Activated naive CD4-positive, alpha-beta T cell treated with anti-CD3 and anti-CD28 coated beads, Interleukin-2, amount 10 ng/mL, durations not matched to agents 7 days and 5 days (primary cell): ENCODE results near the gene TEX22.

ENCODE experiments used
- CTCF ChIA-PET: fragments of 350-600 bp; sonication (Branson Sonifier 250); formaldehyde crosslinking; loops from one replicate; lab custom pipeline; 2021; ENCODE audit warnings: antibody characterized with exemption; lab: Charles Lee
- DNase-seq: peaks from one replicate; pipeline ENCODE4 v3.0.0-alpha.2; 2020
- H3K27ac Mint-ChIP-seq: one replicate; pipeline ENCODE4 v1.8.0; 2021; ENCODE audit warnings: mild to moderate bottlenecking, moderate library complexity, mixed read lengths
- H3K27me3 Mint-ChIP-seq: one replicate; pipeline ENCODE4 v1.8.0; 2021; ENCODE audit warnings: mild to moderate bottlenecking, mixed read lengths
- H3K36me3 Mint-ChIP-seq: one replicate; pipeline ENCODE4 v1.8.0; 2021; ENCODE audit warnings: mixed read lengths
- H3K4me1 Mint-ChIP-seq: one replicate; pipeline ENCODE4 v1.8.0; 2021; ENCODE audit warnings: mixed read lengths
- H3K4me3 Mint-ChIP-seq: one replicate; pipeline ENCODE4 v1.8.0; 2021; ENCODE audit warnings: mild to moderate bottlenecking, moderate library complexity, mixed read lengths
- H3K9me3 Mint-ChIP-seq: one replicate; pipeline ENCODE4 v1.8.0; 2021; ENCODE audit warnings: mixed read lengths

TEX22 gene, protein sequence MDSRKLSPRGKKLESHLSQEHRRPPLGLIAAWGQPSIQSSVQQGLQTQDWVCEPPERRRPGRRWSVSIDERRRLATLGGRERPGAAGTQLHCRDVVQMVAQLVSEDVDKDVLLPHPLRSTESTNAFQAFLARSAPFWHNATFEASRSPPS

DNA sequence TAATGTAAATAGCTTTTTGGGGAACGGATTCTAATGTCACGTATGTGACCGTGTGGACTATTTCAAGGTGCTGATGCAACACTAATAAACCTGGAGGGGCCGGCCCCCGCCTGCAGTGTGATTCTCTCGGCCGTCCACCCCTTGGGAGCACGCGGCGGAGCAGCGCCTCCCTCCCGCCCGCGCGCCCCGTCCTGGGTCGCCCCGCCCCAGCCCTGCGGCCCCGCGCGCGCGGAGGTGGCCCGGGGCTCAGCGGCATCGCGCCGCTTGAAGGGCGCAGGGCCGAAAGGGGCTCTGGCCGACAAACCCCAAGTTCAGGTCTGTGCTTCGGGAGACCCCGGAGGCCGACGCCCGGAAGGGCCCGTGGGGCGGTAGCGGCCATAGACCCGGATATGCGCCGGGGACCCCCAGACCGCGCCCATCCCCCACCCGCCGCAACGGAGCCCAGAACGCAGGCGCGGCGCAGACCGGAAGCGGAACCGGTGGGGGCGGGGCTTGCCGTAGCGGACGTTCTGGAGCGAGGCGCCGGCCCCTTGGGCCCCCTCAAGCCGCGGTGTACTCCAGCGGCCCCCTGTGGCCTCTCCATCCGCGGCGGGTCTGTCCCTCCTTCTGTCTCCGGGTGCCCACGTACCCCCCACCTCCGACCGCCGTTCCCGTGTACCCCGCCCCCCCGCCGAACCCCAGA is at the start of gene TEX22:
Gene TEX22, plus strand, starts transcription at position 495 of the 682 bp plus-strand sequence. CDS start 803 bp downstream, outside the sequence.
- Mint-ChIP-seq H3K27ac (peak within 1 kb of the TSS; percentile 88), H3K4me1 (peaks cover 34% of the 10 kb centered on the region), H3K36me3 (peaks cover 33% of the 10 kb centered on the region), H3K9me3 (peaks cover 8% of the 10 kb centered on the region), H3K4me3 (peak within 1 kb of the TSS; percentile 87), H3K27me3 (no peaks in the 10 kb centered on the region)
- peak; percentile 91 for DNase-seq
- CTCF ChIA-PET, result interaction anchor here (0.7 to 1.0 kb wide), 2 partner anchors 9 to 92 kb away, joined by 3 read pairs; no protein-coding TSS in a partner anchor

DNA sequence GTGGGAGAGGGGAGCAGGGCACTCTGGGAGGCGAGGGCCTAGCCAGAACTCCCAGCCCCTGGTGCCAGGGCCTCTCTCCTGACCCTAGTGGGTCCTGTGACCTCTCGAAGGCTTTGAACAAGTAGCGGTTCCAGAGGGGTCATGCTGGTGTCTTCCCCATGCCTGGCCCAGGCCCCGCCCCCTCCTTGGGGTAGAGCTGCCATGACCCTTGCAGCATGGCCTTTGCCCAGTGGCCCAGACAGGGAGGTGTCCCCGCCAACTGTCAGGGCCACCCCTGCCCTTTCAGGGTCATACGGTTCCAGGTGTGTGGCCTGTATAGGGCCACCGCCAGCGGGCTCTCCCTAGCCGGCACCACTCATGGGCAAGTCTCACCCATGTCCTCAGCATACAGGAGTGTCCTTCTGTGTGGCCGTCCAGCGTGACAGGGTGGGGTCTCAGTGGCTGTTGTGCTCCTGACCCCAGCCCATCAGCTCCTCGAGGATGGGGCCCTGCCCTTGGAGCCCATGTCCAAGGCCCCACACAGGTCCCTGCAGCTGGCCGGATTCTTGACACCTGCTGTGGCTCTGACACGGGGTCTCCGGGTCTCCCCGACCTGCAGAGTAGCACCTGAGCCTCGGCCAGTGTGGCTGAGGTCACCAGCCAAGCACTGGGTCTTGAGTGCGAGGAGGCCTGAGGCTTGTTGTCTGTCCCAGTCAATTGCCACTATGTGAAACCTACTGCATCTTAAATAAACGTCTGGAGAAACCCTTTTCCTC is 49.2 kb upstream of the TEX22 start:
- H3K27me3 Mint-ChIP-seq, result no peaks in the 10 kb centered on the region
- CTCF ChIA-PET, result interaction anchor here (1.0 to 3.2 kb wide), 3 partner anchors 146 to 259 kb away, joined by 3 to 31 read pairs (median 3); no protein-coding TSS in a partner anchor
- H3K4me1 Mint-ChIP-seq, result peaks cover 3% of the 10 kb centered on the region
- DNase-seq, result no peak
- peaks cover 6% of the 10 kb centered on the region for H3K9me3 Mint-ChIP-seq
- H3K27ac Mint-ChIP-seq, result no peak overlapping the region
- H3K4me3 Mint-ChIP-seq, result no peak overlapping the region
- no peaks in the 10 kb centered on the region for H3K36me3 Mint-ChIP-seq

DNA sequence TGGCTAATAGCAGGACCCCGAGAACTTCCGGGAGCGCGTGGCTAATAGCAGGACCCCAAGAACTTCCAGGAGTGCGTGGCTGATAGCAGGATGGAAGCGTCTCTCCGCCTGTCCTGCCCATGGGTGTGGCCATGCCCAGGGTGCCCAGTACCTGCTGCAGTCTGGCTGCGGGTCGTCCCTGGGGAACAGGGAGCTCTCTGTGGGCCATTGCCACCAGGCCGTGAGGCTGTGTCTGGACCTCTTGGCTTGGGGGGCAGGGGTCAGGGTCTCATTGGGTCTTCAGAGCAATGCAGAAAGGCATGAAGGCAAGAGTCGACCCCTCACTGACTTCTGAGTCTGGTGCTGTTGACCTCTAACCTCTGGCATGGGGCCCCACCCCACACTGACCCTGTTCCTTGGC is 48.3 kb upstream of the TEX22 start:
- H3K36me3 Mint-ChIP-seq, result no peaks in the 10 kb centered on the region
- CTCF ChIA-PET, result interaction anchor here (3.2 kb wide), 1 partner anchor 147 kb away, joined by 31 read pairs; no protein-coding TSS in a partner anchor
- no peak for DNase-seq

DNA sequence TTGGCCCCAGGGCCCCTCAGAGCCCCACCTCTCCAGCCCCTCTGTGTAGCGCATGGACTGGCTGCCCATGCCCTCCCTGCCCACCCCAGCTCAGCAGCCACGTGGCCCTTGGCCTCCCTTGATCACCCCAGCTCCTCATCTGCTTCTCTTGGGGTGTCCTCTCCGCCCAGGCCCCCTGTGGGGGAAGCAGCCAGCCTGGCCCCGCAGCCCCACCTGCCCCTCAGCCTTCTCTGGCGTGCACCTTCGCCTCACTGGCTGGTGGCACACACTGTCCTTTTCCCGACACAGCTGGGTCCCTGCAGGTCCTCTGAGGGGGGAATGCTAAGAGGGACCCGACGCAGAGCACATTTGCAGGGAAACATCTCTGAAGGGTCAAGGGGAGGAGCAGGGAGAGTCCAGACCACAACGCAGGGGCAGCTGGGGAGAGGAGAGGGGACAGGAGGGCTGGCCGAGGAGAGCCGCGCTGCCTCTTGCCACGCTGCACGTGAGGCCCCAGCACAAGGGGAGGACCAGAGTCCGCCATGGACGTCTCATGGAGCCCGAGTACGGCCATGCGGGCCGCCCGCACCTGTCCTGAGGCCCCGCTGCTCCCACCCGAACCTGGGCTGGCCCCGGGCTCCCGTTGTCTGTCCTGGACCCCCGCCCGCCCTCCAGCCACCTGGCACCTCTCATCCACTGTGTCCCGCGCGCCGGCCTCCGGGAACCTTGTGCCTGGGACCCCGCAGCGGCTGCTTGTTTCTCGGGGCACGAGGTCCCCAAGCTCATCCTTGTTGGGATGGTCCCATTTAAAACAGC is 47.7 kb upstream of the TEX22 start:
- DNase-seq, result no peak
- CTCF ChIA-PET, result interaction anchor here (0.7 to 3.2 kb wide), 4 partner anchors 16 to 187 kb away, joined by 3 to 31 read pairs (median 4); no protein-coding TSS in a partner anchor
- Mint-ChIP-seq H3K9me3 (peaks cover 2% of the 10 kb centered on the region), H3K27ac (no peak overlapping the region), H3K27me3 (no peaks in the 10 kb centered on the region), H3K36me3 (no peaks in the 10 kb centered on the region), H3K4me1 (peaks cover 3% of the 10 kb centered on the region), H3K4me3 (no peak overlapping the region)

More for the DNA sequence above, 48.3 kb upstream of the TEX22 start:
- H3K4me1 Mint-ChIP-seq, result peaks cover 3% of the 10 kb centered on the region
- no peak overlapping the region for H3K4me3 Mint-ChIP-seq
- peaks cover 6% of the 10 kb centered on the region for H3K9me3 Mint-ChIP-seq
- H3K27ac Mint-ChIP-seq, result no peak overlapping the region
- no peaks in the 10 kb centered on the region for H3K27me3 Mint-ChIP-seq

DNA sequence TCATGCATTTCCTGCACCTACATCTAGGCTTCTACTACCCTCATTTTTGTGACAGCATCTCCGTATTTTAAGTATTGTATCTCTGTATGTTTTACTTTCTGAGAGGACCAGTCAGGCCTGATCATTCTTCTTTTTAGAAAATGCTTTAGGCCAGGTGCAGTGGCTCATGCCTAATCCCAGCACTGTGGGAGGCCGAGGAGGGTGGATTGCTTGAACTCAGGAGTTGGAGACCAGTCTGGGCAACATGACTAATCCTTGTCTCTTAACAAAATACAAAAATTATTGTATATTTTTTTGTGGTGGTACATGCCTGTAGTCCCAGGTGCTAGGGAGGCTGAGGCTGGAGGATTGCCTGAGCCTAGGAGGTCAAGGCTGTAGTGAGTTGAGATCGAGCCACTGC is 46.9 kb upstream of the TEX22 start:
- H3K36me3 Mint-ChIP-seq, result no peaks in the 10 kb centered on the region
- no peaks in the 10 kb centered on the region for H3K27me3 Mint-ChIP-seq
- no peak overlapping the region for H3K27ac Mint-ChIP-seq
- CTCF ChIA-PET, result interaction anchor here (0.7 to 3.2 kb wide), 10 partner anchors 11 to 262 kb away, joined by 3 to 31 read pairs (median 4); partner anchors contain the start of gene BTBD6
- H3K4me1 Mint-ChIP-seq, result peaks cover 3% of the 10 kb centered on the region
- no peak for DNase-seq
- H3K9me3 Mint-ChIP-seq, result no peaks in the 10 kb centered on the region
- H3K4me3 Mint-ChIP-seq, result no peak overlapping the region

DNA sequence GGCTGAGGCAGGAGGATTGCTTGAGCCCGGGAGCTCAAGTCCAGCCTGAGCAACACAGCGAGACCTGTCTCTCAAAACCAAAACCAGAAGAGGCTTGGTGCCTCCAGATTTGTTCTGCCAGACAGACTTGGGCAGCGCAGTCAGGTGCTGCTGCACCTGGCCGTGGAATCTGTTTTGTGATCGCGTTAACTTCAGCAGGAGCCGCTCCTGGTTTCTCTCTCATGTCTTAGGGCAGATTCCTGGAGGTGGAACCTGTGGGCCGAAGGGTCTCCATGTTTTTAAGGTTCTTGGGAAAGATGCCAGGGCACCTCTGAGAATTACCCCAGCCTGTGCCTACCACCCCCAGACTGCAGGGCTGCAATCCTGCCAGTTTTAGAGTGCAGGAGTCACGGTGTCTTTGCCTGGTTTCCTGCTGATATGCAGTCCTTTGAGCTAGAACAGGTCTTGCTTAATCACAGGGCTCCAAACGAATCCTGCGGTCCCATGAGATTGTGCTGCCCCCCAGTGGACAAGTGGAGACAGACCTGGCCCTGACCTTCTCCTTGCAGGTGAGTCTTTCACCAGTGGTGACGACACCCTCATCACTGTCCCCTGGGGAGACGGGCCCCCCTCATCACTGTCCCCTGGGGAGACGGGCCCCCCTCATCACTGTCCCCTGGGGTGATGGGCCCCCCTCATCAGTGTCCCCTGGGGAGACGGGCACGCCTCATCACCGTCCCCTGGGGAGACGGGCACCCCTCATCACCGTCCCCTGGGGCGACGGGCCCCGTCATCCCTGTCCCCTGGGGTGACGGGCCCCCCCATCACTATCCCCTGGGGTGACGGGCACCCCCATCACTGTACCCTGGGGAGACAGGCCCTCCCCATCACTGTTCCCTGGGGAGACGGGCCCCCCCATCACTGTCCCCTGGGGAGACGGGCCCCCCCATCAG is 46.2 kb upstream of the TEX22 start:
- H3K9me3 Mint-ChIP-seq, result no peaks in the 10 kb centered on the region
- H3K4me3 Mint-ChIP-seq, result no peak overlapping the region
- H3K4me1 Mint-ChIP-seq, result peaks cover 3% of the 10 kb centered on the region
- DNase-seq, result peak; percentile 94
- no peak overlapping the region for H3K27ac Mint-ChIP-seq
- CTCF ChIA-PET, result interaction anchor here (0.6 to 3.2 kb wide), 24 partner anchors 9 to 381 kb away, joined by 3 to 31 read pairs (median 3); partner anchors contain the start of gene BTBD6
- H3K27me3 Mint-ChIP-seq, result no peaks in the 10 kb centered on the region
- H3K36me3 Mint-ChIP-seq, result no peaks in the 10 kb centered on the region

DNA sequence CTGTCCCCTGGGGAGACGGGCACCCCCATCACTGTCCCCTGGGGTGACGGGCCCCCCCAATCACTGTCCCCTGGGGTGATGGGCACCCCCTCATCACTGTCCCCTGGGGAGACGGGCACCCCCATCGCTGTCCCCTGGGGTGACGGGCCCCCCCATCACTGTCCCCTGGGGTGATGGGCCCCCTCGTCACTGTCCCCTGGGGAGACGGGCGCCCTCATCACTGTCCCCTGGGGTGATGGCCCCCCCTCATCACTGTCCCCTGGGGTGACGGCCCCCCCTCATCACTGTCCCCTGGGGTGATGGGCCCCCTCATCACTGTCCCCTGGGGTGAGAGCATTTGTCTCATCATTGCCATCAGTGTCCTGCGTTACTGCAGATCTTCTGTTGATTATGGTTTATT is 45.2 kb upstream of the TEX22 start:
- no peaks in the 10 kb centered on the region for H3K36me3 Mint-ChIP-seq
- CTCF ChIA-PET, result no interaction called here
- DNase-seq, result no peak
- no peaks in the 10 kb centered on the region for H3K9me3 Mint-ChIP-seq
- H3K4me3 Mint-ChIP-seq, result no peak overlapping the region
- peaks cover 3% of the 10 kb centered on the region for H3K4me1 Mint-ChIP-seq
- no peaks in the 10 kb centered on the region for H3K27me3 Mint-ChIP-seq
- no peak overlapping the region for H3K27ac Mint-ChIP-seq

DNA sequence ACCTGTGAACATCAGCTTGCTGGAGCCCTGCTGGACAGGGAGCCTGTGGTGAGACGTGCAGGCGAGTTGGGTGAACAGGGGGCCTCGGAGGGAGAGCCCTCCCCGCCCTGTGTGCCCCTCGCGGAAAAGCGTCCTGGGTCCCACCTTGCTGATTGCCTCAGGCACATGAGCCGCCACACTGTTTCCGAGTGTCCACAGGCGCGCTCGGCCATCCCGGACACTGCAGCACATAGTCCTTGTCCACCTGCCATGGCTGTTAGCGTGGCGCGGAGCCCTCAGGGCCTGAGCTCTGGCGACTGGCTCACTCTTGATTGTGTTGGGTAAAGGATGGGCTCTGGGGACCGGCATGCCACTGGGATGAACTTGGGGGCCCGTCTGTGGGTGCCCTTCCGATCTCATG is 43.8 kb upstream of the TEX22 start:
- Mint-ChIP-seq H3K4me1 (peaks cover 3% of the 10 kb centered on the region), H3K27me3 (no peaks in the 10 kb centered on the region), H3K27ac (no peak overlapping the region), H3K9me3 (no peaks in the 10 kb centered on the region), H3K36me3 (no peaks in the 10 kb centered on the region), H3K4me3 (no peak overlapping the region)
- no peak for DNase-seq
- CTCF ChIA-PET, result no interaction called here

DNA sequence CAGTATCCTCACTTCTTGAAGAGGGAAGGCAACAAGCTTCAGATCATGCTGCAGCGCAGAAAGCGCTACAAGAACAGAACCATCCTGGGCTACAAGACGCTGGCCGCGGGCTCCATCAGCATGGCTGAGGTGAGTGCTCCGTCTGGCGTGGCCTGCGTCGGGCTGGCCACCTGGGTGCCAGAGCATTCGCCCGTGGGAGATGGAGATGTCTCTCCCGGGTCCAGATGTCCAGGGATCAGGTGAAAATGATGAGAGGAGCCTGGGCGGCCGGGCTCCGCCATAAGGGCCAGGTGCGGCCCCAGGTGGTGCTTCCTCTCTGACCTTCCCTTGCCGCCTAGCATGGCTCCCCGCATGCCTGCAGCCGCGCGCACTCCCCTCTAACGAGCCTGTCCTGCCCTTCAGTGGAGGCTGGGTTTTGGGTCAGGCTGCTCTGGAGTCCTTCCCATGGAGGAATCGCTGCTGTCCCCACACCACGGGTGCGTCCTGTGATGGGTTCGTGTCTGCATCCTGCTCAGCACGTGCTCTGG is 43.2 kb upstream of the TEX22 start:
- Mint-ChIP-seq H3K9me3 (no peaks in the 10 kb centered on the region), H3K4me1 (peaks cover 3% of the 10 kb centered on the region), H3K27ac (no peak overlapping the region), H3K36me3 (no peaks in the 10 kb centered on the region), H3K27me3 (no peaks in the 10 kb centered on the region), H3K4me3 (no peak overlapping the region)
- DNase-seq, result no peak
- CTCF ChIA-PET, result no interaction called here

DNA sequence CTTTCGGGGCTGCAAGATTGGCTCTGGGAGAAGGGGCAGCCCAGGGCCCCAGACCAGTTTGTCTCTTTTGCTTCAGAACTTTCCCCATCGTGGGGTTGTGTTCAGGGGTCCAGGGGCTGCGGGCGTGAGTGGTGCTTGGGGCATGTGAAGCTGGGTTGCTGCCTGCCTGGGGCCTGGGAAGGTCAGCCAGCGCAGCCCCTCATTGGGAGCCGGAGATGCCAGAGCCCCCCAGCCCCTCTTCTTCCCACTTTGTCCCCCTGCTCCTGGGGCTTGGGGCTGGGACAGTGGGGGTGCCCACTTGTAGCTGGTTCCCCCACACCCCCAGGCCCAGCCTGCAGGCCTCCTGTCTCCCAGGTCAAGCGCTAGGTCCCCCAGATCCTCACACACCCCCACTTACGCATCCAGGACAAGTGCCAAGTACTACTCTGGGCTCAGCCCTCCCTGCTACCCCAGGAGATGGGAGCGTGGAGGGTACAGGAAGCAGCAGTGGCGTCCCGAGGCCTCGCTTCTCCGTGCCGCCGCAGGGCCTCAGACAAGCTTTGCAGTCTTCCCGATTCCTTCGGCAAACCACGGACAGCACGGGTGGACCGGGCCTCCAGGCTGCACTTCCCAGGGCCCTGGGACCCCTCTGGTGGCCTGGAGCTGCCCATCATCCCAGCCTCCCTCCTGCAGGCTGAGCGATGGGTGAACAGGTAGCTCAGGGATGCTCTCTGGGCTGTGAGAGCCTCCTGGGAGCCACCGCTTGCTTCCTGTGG is 42.3 kb upstream of the TEX22 start:
- Mint-ChIP-seq H3K36me3 (no peaks in the 10 kb centered on the region), H3K4me1 (peaks cover 3% of the 10 kb centered on the region), H3K9me3 (no peaks in the 10 kb centered on the region), H3K27ac (no peak overlapping the region), H3K4me3 (no peak overlapping the region), H3K27me3 (no peaks in the 10 kb centered on the region)
- CTCF ChIA-PET, result no interaction called here
- no peak for DNase-seq

DNA sequence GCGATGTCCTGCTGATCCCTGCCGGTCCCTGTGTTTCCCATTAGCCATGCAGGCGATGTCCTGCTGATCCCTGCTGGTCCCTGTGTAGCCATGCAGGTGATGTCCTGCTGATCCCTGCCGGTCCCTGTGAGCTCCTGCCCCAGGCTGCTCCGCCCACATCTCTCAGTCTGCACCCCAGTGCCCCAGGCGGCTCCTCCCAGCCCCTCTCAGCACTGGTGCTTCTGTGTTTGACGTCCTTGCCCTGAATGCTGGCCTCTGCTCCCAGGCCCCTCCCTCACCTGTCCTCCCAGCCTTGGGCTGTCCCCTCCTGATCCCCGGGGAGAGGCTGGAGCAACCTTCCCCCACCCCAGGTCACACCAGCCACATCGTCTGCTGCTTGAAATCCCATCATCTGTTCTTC is 41.4 kb upstream of the TEX22 start:
- CTCF ChIA-PET, result no interaction called here
- H3K36me3 Mint-ChIP-seq, result no peaks in the 10 kb centered on the region
- no peaks in the 10 kb centered on the region for H3K27me3 Mint-ChIP-seq
- H3K9me3 Mint-ChIP-seq, result no peaks in the 10 kb centered on the region
- no peak overlapping the region for H3K27ac Mint-ChIP-seq
- no peak overlapping the region for H3K4me3 Mint-ChIP-seq
- peaks cover 2% of the 10 kb centered on the region for H3K4me1 Mint-ChIP-seq
- DNase-seq, result no peak

DNA sequence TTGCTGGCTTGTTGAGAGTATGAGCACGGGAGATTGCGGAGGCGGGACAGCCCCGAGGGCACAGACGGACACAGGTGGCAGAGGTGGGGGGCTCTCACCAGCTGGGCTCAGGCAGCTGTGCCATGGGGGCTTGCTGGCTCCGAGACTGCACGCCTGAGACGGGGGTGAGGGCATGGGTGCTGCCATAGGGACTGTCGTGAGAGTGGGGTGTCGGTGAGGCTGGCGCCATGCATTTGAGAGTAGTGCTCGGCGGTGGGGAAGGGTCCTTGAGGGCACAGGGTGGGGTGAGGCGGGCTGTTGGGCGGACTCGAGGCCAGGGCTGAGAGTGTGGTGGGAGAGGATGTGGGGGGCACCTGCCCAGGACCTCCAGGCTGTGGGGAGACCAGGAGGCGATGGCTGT is 40.7 kb upstream of the TEX22 start:
- DNase-seq, result no peak
- Mint-ChIP-seq H3K36me3 (no peaks in the 10 kb centered on the region), H3K4me1 (no peaks in the 10 kb centered on the region), H3K27ac (no peak overlapping the region), H3K4me3 (no peak overlapping the region), H3K27me3 (no peaks in the 10 kb centered on the region), H3K9me3 (no peaks in the 10 kb centered on the region)
- CTCF ChIA-PET, result no interaction called here
